Osteocyte (in vitro differentiated cells): Measurements from ENCODE around the gene RABGGTA. TPM values are rescaled to one million over a fixed set of nuclear protein-coding genes. Genes with fewer than 3 reads are reported as not detected.

Experiments used
- DNase-seq: peaks from one replicate; pipeline ENCODE4 v3.0.0; 2021; ENCODE audit warnings: mixed read lengths; ENCODE audit not compliant: unreplicated experiment; ENCODE audit errors: extremely low spot score
- H3K27ac Mint-ChIP-seq: one replicate; pipeline ENCODE4 v1.8.0; 2021; ENCODE audit warnings: mild to moderate bottlenecking, mixed read lengths; ENCODE audit not compliant: unreplicated experiment
- H3K27me3 Mint-ChIP-seq: one replicate; pipeline ENCODE4 v1.8.0; 2021; ENCODE audit warnings: mixed read lengths; ENCODE audit not compliant: unreplicated experiment
- H3K36me3 Mint-ChIP-seq: one replicate; pipeline ENCODE4 v1.8.0; 2021; ENCODE audit warnings: mixed read lengths; ENCODE audit not compliant: unreplicated experiment
- H3K4me1 Mint-ChIP-seq: one replicate; pipeline ENCODE4 v1.8.0; 2021; ENCODE audit warnings: mixed read lengths; ENCODE audit not compliant: unreplicated experiment
- H3K4me3 Mint-ChIP-seq: one replicate; pipeline ENCODE4 v1.8.0; 2021; ENCODE audit warnings: mild to moderate bottlenecking, moderate library complexity, mixed read lengths; ENCODE audit not compliant: unreplicated experiment
- H3K9me3 Mint-ChIP-seq: one replicate; pipeline ENCODE4 v1.8.0; 2021; ENCODE audit warnings: mixed read lengths; ENCODE audit not compliant: unreplicated experiment
- total RNA-seq: library from RNA; stranded (reverse); gene quantifications from 2 replicates; pipeline ENCODE4 v1.2.1, GENCODE V29; 2021
- TF ChIP-seq, protein P1 (sequence below): fragments of 200-600 bp; sonication (generic); IDR thresholded peaks from 2 replicates; pipeline ENCODE4 v1.5.0; 2021; ENCODE audit warnings: antibody characterized with exemption, mild to moderate bottlenecking, moderate library complexity

RABGGTA gene
- total RNA-seq, 1 donor from 2014 or later, result 30.8 TPM

DNA sequence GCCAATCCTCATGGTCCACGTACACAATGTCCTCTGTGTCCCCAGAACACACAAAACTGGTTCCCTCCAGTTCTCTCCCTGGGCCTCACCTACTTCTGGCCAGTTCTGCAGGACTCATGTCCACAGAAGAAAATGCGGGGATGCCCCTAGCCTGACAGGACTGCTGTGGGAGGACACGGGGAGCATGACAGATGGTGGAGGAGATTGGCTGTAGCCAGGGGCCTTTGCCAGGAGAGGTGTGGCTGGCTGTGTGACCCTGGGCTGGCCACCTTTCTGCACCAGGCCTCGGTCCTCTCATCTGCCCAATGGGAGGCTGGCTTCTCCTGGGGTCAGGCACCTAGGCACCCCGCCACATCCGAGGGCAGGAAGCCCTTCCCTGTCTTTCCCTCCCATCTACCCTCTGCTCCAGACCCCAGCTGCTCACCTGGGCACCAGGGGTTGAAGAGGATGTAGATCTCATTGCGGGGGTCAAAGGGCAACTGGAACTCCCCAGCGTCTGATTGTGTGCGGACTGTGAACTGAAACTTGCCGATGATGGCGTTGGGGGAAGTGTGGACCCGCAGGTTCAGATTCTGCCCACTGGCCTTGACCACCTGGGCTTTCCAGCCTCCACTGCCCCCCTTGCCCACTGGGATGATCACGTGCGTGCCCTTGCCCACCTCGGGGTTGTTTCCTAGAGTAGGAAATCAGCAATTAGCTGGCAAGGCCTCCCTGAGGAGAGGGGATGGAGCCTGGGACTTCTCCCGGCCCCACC lies 11.2 kb downstream of the RABGGTA start:
- Mint-ChIP-seq H3K4me3 (no peak overlapping the region), H3K27ac (no peak overlapping the region), H3K36me3 (no peaks in the 10 kb centered on the region), H3K9me3 (no peaks in the 10 kb centered on the region), H3K27me3 (no peaks in the 10 kb centered on the region), H3K4me1 (peaks cover 13% of the 10 kb centered on the region)
- TF ChIP-seq, protein P1, sequence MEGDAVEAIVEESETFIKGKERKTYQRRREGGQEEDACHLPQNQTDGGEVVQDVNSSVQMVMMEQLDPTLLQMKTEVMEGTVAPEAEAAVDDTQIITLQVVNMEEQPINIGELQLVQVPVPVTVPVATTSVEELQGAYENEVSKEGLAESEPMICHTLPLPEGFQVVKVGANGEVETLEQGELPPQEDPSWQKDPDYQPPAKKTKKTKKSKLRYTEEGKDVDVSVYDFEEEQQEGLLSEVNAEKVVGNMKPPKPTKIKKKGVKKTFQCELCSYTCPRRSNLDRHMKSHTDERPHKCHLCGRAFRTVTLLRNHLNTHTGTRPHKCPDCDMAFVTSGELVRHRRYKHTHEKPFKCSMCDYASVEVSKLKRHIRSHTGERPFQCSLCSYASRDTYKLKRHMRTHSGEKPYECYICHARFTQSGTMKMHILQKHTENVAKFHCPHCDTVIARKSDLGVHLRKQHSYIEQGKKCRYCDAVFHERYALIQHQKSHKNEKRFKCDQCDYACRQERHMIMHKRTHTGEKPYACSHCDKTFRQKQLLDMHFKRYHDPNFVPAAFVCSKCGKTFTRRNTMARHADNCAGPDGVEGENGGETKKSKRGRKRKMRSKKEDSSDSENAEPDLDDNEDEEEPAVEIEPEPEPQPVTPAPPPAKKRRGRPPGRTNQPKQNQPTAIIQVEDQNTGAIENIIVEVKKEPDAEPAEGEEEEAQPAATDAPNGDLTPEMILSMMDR, result no peak
- no peak for DNase-seq

DNA sequence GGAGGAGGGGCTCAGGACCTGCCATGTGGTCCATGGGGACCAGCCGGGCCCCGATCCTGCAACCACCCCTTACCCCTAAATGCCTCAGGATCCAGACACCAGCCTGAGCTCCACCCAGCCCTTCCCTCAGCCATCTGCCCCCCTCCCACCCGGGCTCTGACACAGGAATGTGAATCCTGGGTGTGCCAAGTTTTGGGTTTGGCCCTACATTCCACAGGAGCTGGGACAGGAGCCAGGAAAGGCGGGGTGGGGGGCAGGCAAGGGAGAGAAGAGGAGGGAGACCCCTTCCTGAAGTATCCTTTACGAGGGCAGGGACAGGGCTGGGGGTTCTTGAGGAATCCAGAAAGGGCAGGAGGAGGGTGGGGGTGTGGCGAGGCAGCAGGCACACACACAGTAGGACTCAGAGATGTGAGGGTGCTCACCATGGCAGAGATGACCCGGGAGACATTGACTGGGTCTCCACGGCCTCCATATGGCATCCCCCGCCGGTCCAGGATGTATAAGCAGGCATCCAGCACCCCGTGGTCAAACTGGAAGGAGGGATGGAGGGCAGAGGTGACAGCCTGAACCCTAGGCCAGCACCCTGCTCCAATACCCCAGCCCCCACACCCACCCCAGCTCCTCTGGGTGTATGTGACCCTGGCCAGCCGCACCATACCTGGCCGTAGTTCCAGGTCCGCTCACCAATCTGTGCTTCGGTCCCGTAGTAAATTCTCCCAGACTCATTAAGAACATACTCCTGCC lies 11.9 kb downstream of the RABGGTA start:
- Mint-ChIP-seq H3K4me3 (no peak overlapping the region), H3K27ac (no peak overlapping the region), H3K36me3 (no peaks in the 10 kb centered on the region), H3K27me3 (no peaks in the 10 kb centered on the region), H3K4me1 (peaks cover 13% of the 10 kb centered on the region), H3K9me3 (no peaks in the 10 kb centered on the region)
- TF ChIP-seq, protein P1, result no peak
- no peak for DNase-seq

- Mint-ChIP-seq H3K9me3 (no peaks in the 10 kb centered on the region), H3K27me3 (no peaks in the 10 kb centered on the region), H3K4me1 (peaks cover 13% of the 10 kb centered on the region), H3K4me3 (no peak overlapping the region), H3K27ac (no peak overlapping the region), H3K36me3 (no peaks in the 10 kb centered on the region)
- TF ChIP-seq, protein P1, result no peak
- no peak for DNase-seq
Observed at GRCh38 chr14:24258548-24259265, 12.7 kb downstream of the RABGGTA start.

GRCh38 chr14:24258119-24258518 lies 13.3 kb downstream of the RABGGTA start:
- Mint-ChIP-seq H3K36me3 (no peaks in the 10 kb centered on the region), H3K4me1 (peaks cover 13% of the 10 kb centered on the region), H3K9me3 (no peaks in the 10 kb centered on the region), H3K27me3 (no peaks in the 10 kb centered on the region), H3K4me3 (no peak overlapping the region), H3K27ac (no peak overlapping the region)
- no peak for DNase-seq
- TF ChIP-seq, protein P1, result no peak

DNA sequence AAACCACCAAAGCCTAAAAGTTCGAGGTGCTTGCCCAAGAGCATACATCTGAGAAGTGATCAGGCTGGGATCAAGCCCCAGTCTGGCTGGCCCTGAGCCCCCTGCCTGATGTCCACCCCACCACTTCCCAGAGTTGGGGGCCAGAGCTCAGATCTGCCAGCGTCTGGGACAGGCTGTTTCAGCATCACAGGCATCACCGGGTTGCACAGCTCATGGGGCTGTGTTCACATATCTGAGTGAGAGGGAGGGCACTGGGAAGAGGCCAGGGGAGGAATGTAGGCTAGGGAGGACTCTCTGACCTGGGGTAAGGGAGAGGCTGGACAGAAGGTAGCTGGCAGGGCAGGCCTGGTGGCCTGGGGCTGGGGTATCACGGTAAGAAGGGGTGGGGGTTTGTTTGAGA lies 14.4 kb downstream of the RABGGTA start:
- no peak for DNase-seq
- no peaks in the 10 kb centered on the region for H3K27me3 Mint-ChIP-seq
- no peak overlapping the region for H3K27ac Mint-ChIP-seq
- no peaks in the 10 kb centered on the region for H3K36me3 Mint-ChIP-seq
- H3K9me3 Mint-ChIP-seq, result no peaks in the 10 kb centered on the region
- H3K4me3 Mint-ChIP-seq, result no peak overlapping the region
- TF ChIP-seq, protein P1, result no peak
- peaks cover 15% of the 10 kb centered on the region for H3K4me1 Mint-ChIP-seq
